GM23248 (cell line): ENCODE data around the gene ARID4B.

Source experiments
- EZH2 ChIP-seq: fragments of 200-600 bp; sonication (generic); IDR thresholded peaks from 2 replicates; pipeline ENCODE4 v1.6.1; 2018; ENCODE audit warnings: antibody characterized with exemption, mild to moderate bottlenecking; ENCODE audit not compliant: insufficient read depth, poor library complexity, severe bottlenecking
- EZH2phosphoT487 ChIP-seq: fragments of 200-600 bp; sonication (generic); IDR thresholded peaks from 2 replicates; pipeline ENCODE4 v1.6.1; 2018; ENCODE audit warnings: antibody characterized with exemption, moderate library complexity, mild to moderate bottlenecking, low read depth; ENCODE audit not compliant: insufficient read depth

- TF ChIP-seq EZH2: no peak
- no peak for TF ChIP-seq EZH2phosphoT487
These were observed 203.9 kb downstream of the ARID4B start for GRCh38 chr1:235124111-235124510.
